PC-9 (cell line): ENCODE data around the gene AGPAT3. TPM values are rescaled to one million over a fixed set of nuclear protein-coding genes. Genes with fewer than 3 reads are reported as not detected.

Experiments
- BruUV-seq: library from RNA; stranded (reverse); fragments of 400-500 nt; replicated peaks from 2 replicates; lab custom pipeline; 2021; lab: Mats Ljungman, UMichigan
- CTCF ChIA-PET: fragments of 300-600 bp; sonication (Branson Sonifier 250); formaldehyde crosslinking; loops from one replicate; lab custom pipeline; 2022; ENCODE audit warnings: antibody characterized with exemption; lab: Charles Lee
- POLR2A ChIA-PET: fragments of 300-600 bp; sonication (Branson Sonifier 250); formaldehyde crosslinking; loops from one replicate; lab custom pipeline; 2022; ENCODE audit warnings: antibody characterized with exemption; ENCODE audit not compliant: unreplicated experiment; lab: Charles Lee
- DNase-seq, 2 experiments: peaks; one replicate each; pipeline versions ENCODE4 v3.0.0 to v3.0.0-alpha.2; 2015 to 2022; ENCODE audit warnings: mixed read lengths in 1 of 2
- H2AFZ ChIP-seq: fragments of 200-600 bp; sonication (generic); 2 replicates; pipeline ENCODE4 v1.8.1; 2017; ENCODE audit warnings: antibody characterized with exemption
- H3F3A ChIP-seq: fragments of 200-600 bp; sonication (generic); 2 replicates; pipeline ENCODE4 v1.8.1; 2017; ENCODE audit warnings: antibody characterized with exemption, mild to moderate bottlenecking, low read depth; ENCODE audit not compliant: insufficient read depth
- H3K27ac ChIP-seq: fragments of 200-600 bp; sonication (generic); 2 replicates; pipeline ENCODE4 v1.6.1; 2016; ENCODE audit warnings: mixed run types
- H3K27me3 ChIP-seq: fragments of 200-600 bp; sonication (generic); 2 replicates; pipeline ENCODE4 v1.6.1; 2016; ENCODE audit warnings: low read depth, mixed run types; ENCODE audit not compliant: insufficient read depth
- H3K36me3 ChIP-seq: fragments of 200-600 bp; sonication (generic); 2 replicates; pipeline ENCODE4 v1.6.1; 2016; ENCODE audit warnings: low read depth, mixed run types
- H3K4me1 ChIP-seq: fragments of 200-600 bp; sonication (generic); replicated peaks from 2 replicates; pipeline ENCODE4 v1.6.1; 2016; ENCODE audit warnings: mixed run types; ENCODE audit not compliant: insufficient read depth
- H3K4me2 ChIP-seq: fragments of 200-600 bp; sonication (generic); 2 replicates; pipeline ENCODE4 v1.6.1; 2017; ENCODE audit warnings: mixed run types
- H3K4me3 ChIP-seq: fragments of 200-600 bp; sonication (generic); 2 replicates; pipeline ENCODE4 v1.6.1; 2016; ENCODE audit warnings: mixed run types
- H3K79me2 ChIP-seq: fragments of 200-600 bp; sonication (generic); 2 replicates; pipeline ENCODE4 v1.6.1; 2017; ENCODE audit warnings: low read depth, mixed run types
- H3K9me2 ChIP-seq: fragments of 200-600 bp; sonication (generic); 2 replicates; pipeline ENCODE4 v1.8.1; 2017; ENCODE audit warnings: mild to moderate bottlenecking; ENCODE audit not compliant: insufficient read depth
- H3K9me3 ChIP-seq: fragments of 200-600 bp; sonication (generic); 2 replicates; pipeline ENCODE4 v1.8.1; 2016; ENCODE audit warnings: low read depth; ENCODE audit not compliant: insufficient read depth
- H4K20me1 ChIP-seq: fragments of 200-600 bp; sonication (generic); 2 replicates; pipeline ENCODE4 v1.8.1; 2017; ENCODE audit not compliant: insufficient read depth
- EZH2 ChIP-seq: fragments of 200-600 bp; sonication (generic); IDR thresholded peaks from 2 replicates; pipeline ENCODE4 v1.8.0; 2017; ENCODE audit warnings: antibody characterized with exemption, low read depth
- intact Hi-C: fragments of 100-400 bp; cut with micrococcal nuclease; formaldehyde crosslinking; loops from one replicate; pipeline ENCODE4 v1.10.0; 2022; ENCODE audit not compliant: unreplicated experiment
- total RNA-seq: library from RNA; stranded (reverse); gene quantifications from 2 replicates; pipeline ENCODE4 v1.2.3, GENCODE V29; 2021
- TF ChIP-seq, protein P1 (sequence below): fragments of 200-600 bp; sonication (generic); conservative IDR thresholded peaks from 2 replicates; pipeline ENCODE4 v1.6.1; 2017; ENCODE audit warnings: mixed run types, antibody characterized with exemption, mild to moderate bottlenecking, moderate library complexity

AGPAT3 gene
- total RNA-seq, 1 experiment from 2014 or later: 39.0 TPM

DNA sequence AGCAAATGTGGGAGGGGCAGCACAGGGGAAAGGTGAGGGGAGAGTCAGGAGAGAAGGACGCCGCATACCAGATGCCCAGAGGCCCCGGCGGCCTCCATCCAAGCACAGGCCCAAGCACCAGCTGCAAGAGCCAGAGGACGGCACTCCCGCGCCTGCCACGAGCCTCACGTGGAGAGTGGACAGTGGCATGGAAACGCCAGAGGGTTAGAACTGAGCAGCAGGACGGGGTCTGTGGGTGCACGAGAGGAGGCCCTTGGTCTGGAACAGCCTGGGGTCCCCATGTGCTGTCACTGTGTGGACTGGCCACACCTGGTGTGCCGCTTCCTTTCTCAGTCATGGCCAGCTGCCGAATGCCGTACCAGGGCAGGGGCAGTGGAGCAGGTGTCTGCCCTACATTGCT, 68.7 kb downstream of the AGPAT3 start:
- Histone ChIP-seq H3K27me3 (no peaks in the 10 kb centered on the region), H3K27ac (no peak overlapping the region), H3K4me1 (no peaks in the 10 kb centered on the region), H3K79me2 (no peaks in the 10 kb centered on the region), H4K20me1 (no peaks in the 10 kb centered on the region), H3K36me3 (no peaks in the 10 kb centered on the region), H3K9me3 (no peaks in the 10 kb centered on the region), H3K9me2 (no peaks in the 10 kb centered on the region), H3F3A (no peaks in the 10 kb centered on the region), H3K4me3 (no peak overlapping the region), H3K4me2 (no peak overlapping the region), H2AFZ (no peak overlapping the region)
- TF ChIP-seq, protein P1, sequence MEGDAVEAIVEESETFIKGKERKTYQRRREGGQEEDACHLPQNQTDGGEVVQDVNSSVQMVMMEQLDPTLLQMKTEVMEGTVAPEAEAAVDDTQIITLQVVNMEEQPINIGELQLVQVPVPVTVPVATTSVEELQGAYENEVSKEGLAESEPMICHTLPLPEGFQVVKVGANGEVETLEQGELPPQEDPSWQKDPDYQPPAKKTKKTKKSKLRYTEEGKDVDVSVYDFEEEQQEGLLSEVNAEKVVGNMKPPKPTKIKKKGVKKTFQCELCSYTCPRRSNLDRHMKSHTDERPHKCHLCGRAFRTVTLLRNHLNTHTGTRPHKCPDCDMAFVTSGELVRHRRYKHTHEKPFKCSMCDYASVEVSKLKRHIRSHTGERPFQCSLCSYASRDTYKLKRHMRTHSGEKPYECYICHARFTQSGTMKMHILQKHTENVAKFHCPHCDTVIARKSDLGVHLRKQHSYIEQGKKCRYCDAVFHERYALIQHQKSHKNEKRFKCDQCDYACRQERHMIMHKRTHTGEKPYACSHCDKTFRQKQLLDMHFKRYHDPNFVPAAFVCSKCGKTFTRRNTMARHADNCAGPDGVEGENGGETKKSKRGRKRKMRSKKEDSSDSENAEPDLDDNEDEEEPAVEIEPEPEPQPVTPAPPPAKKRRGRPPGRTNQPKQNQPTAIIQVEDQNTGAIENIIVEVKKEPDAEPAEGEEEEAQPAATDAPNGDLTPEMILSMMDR: no peak
- TF ChIP-seq EZH2: no peak
- POLR2A ChIA-PET: no interaction called here
- CTCF ChIA-PET: no interaction called here
- intact Hi-C loops: no loop called here
- DNase-seq: no peak
- no TSS peak for BruUV-seq

DNA sequence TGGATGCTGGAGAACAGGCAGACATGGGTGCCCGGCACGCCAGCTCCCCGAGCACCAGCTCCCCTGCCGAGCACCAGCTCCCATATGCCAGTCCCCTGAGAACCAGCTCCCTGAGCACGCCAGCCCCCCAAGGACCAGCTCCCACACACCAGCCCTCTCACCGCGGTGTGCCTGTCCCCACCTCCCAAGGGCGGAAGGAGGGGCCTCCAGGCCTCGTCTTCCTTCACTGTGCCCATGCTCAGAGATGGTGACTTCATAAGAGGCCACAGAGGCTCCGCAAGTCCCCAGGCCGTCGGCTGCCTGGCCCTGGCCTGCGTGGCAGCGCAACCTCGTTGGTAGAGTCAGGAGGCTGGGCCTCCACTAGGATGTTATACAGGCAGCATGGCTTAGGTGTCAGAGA, 69.1 kb downstream of the AGPAT3 start:
- Histone ChIP-seq H2AFZ (no peak overlapping the region), H3K27me3 (no peaks in the 10 kb centered on the region), H3K79me2 (no peaks in the 10 kb centered on the region), H3K9me3 (no peaks in the 10 kb centered on the region), H3K9me2 (no peaks in the 10 kb centered on the region), H3K27ac (no peak overlapping the region), H3K4me3 (no peak overlapping the region), H3F3A (no peaks in the 10 kb centered on the region), H3K4me1 (no peaks in the 10 kb centered on the region), H3K4me2 (no peak overlapping the region), H3K36me3 (no peaks in the 10 kb centered on the region), H4K20me1 (no peaks in the 10 kb centered on the region)
- ChIA-PET POLR2A (no interaction called here), CTCF (no interaction called here)
- DNase-seq: no peak
- intact Hi-C loops: no loop called here
- BruUV-seq: no TSS peak
- TF ChIP-seq, protein P1: no peak
- TF ChIP-seq EZH2: no peak

DNA sequence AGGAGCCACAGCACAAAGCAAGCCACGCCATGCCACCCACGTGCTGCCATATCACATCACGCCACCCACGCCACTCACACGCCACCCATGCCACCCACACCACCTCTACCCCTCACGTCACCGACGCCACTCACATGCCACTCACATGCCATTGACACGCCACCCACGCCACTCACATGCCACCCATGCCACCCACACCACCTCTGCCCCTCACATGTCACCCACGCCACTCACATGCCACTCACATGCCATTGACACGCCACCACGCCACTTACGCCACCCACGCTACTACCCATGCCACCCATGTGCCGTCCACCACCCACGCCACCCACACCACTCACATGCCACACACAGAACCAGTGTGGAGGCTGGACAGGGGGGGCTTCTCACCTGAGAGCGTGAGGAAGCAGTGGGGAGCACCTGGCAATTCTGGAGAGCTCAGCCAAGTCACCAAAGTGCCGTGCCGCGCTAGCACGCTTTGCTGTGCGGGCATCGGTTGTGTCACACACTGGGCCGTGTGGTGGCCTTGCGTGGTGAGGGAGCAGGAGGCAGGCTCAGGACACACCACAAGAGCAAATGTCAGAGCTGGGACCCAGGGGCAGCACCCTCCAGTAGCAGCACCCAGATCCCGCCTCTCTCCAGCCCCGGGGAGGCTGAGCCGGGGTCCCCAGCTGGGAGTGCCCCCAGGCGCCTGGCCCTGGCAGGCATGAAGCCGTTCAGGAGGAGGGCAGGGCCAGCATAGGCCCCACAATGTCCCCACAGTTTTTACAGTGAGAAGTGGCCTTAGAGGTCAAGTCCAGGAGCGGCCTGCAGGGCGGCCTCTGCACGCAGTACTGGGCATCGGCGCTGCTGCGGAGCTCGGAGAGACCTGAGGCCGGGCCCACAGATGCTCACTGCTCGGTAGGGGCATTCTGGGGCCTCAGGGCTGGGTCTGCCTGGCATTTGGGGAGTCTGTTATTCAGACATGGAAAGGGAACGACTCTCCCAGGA, 70.0 kb downstream of the AGPAT3 start:
- intact Hi-C loops: no loop called here

More for the DNA sequence above, 70.0 kb downstream of the AGPAT3 start:
- Histone ChIP-seq H3K4me3 (no peak overlapping the region), H3K27ac (no peak overlapping the region), H2AFZ (no peak overlapping the region), H3K9me3 (no peaks in the 10 kb centered on the region), H4K20me1 (no peaks in the 10 kb centered on the region), H3K4me2 (no peak overlapping the region), H3K9me2 (no peaks in the 10 kb centered on the region), H3K27me3 (no peaks in the 10 kb centered on the region), H3K4me1 (no peaks in the 10 kb centered on the region), H3F3A (no peaks in the 10 kb centered on the region), H3K36me3 (no peaks in the 10 kb centered on the region), H3K79me2 (no peaks in the 10 kb centered on the region)
- no TSS peak for BruUV-seq
- ChIA-PET POLR2A (no interaction called here), CTCF (no interaction called here)
- DNase-seq: no peak
- TF ChIP-seq EZH2: no peak
- TF ChIP-seq, protein P1: no peak
